HG02981 (cell line): ENCODE results near the gene NES.
A peak's percentile ranks its signal among the peaks of the same experiment; 100 is the strongest.
"Not testable (repeated sequence)": the region's sequence is repeated elsewhere in the genome, so short reads cannot be mapped to it uniquely, and the experiment has no call there.

Experiments
- ATAC-seq: cut with Tn5 transposase; IDR thresholded peaks from one replicate; pipeline ENCODE4 v1.9.1; 2021; ENCODE audit warnings: mild to moderate bottlenecking, moderate library complexity; ENCODE audit not compliant: unreplicated experiment

NES gene

DNA sequence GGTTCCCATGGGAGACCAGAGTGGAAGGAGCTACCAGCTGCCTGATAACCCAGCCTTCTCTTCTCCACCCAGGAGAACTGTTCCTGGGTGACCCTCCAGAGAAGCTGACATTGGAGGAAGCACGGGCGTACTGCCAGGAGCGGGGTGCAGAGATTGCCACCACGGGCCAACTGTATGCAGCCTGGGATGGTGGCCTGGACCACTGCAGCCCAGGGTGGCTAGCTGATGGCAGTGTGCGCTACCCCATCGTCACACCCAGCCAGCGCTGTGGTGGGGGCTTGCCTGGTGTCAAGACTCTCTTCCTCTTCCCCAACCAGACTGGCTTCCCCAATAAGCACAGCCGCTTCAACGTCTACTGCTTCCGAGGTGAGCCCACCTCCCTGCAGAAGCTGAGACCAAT is 28.7 kb downstream of the NES start:
- ATAC-seq = no peak

DNA sequence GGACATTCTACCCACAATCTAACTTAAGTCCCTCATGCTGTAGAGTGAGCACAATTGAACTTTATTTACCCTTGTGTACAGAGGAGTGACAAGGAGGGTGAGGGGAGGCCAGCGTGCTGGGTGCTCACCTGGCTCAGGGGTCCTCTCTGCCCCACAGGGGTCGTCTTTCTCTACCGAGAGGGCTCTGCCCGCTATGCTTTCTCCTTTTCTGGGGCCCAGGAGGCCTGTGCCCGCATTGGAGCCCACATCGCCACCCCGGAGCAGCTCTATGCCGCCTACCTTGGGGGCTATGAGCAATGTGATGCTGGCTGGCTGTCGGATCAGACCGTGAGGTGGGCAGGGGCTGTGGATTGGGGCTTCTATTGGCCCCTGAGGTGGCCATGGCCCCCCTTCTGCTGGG is 29.9 kb downstream of the NES start:
- no peak for ATAC-seq

DNA sequence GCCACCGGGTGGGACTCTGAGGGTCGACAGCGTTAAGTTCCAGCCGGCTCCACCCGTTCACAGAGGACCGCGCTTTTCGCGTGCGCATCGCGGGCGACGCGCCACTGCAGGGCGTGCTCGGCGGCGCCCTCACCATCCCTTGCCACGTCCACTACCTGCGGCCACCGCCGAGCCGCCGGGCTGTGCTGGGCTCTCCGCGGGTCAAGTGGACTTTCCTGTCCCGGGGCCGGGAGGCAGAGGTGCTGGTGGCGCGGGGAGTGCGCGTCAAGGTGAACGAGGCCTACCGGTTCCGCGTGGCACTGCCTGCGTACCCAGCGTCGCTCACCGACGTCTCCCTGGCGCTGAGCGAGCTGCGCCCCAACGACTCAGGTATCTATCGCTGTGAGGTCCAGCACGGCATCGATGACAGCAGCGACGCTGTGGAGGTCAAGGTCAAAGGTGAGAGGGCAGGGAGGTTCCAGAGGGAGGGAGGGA is 30.4 kb downstream of the NES start:
- ATAC-seq = no peak

DNA sequence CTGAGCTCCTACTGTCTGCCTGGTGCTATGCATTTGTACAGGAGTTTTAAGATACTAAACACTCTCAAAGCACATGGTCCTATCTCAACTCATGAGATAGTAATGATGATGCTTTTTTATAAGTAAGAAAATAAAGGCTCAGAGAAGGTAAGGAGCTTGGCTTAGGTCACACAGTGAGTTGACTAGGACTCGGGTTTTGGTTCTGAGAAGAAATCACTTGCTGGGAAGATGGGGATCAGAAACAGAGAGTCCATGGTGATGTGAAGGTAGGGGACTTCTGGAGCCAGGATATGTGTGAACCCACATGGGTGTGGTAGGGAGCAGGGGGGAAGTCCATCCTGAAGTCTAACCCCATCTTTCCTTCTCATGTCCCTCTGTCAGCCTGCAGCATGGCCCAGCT is 31.5 kb downstream of the NES start:
- no peak for ATAC-seq

DNA sequence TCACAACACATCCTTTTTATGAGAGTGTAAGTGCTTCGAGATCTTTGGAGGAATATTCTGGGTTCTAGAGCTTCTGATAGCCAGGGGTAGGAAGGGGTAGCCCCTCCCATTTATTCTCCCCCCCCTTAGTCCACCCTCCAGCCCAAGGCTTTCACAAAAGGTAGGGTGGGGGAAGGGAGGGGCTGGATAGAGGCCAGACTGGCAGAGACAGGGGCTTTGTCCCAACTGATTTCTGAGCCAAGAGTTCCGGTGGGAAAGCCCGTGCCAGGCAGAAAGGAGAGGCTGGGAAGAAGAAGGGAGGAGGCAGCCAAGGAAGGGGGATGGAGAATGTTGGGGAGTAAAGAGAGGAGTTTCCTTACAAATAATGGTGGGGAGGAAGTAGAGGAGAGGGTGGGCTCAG is 32.2 kb downstream of the NES start:
- no peak for ATAC-seq

DNA sequence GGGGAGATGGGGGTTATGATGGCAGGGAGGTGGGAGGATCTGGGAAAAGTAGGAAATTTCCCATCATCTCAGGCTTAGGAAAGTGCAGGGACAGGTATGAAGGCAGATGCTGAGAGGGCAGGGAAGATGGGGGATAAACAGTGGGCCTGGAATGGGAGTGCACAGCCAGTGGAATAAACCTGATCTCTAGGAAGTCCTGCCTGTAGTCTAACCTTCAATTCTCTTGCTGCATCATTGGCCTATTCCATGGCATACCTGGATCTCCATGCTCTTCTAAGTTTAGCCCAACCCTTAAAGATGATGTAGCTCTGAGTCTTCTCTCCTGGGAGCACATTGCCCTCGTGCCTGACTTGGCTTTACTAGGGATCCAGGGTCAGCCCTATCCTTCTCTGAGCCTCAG is 32.6 kb downstream of the NES start:
- no peak for ATAC-seq

DNA sequence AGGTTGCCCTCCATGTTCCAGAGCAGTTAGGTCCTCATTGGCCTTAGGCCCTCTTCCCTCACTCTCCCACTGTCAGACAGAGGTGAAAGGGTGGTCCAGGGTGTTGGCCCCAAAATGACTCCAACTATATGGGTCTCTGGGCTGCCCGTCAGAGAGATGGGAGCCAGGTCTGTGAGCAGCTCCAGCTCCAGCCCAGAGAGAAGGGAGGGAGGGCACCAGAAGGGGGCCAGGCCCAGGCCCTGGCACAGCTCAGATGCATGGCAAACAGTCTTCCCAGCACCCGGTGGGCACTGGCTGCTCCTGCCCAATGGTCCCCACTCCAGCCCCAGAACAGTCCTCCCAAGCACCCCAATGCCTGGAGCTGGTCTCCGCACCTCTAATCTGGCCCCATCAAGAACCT is 33.1 kb downstream of the NES start:
- ATAC-seq = no peak

DNA sequence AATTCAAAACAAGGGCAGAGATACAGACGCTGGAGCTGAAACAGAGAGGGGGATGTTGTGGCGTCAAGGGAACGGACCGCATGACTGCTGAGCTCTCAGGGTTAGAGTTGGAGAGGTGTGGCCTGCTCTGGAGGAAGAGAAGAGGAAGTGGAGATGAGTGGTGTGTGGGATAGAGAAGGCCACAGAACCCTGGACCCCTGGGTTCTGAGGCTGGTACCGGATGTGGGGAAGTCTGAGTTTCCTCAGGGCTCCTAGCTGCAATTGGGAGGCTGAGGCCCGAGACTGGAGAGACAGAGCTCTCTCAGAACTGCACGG is 33.5 kb downstream of the NES start:
- peak; percentile 49 for ATAC-seq

DNA sequence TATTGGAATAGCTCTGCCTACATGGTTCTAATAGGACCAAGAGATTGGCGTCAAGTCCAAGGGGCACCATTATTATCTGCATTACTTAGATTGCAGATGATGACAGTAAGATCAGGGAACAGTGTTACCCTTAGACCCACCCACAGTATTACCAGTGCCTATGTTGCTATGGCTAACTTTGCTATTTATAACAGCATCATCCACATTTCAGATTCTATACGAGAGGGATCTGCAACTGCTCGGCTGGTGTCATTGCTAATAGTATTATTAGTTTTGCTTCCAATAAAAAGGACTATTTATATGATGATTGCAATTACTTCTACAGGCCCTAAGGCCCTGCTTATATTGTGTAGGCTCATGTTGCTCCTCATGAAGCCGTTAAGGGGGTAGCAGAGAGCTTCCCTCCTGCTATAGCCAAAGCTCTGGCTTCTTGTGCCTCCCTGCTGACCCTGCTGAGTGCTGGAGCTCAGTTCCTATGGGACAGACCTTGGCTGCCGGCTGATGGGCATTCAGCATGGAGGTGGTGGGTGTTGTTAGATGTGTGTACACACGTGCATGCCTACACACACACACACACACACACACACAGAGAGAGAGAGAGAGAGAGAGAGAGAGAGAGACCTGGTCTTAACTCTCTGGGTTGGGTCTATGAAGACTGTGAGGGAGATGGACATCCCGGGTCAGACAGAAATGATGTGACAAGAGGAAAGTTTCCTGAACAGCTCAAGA is 34.0 kb downstream of the NES start:
- no peak for ATAC-seq

DNA sequence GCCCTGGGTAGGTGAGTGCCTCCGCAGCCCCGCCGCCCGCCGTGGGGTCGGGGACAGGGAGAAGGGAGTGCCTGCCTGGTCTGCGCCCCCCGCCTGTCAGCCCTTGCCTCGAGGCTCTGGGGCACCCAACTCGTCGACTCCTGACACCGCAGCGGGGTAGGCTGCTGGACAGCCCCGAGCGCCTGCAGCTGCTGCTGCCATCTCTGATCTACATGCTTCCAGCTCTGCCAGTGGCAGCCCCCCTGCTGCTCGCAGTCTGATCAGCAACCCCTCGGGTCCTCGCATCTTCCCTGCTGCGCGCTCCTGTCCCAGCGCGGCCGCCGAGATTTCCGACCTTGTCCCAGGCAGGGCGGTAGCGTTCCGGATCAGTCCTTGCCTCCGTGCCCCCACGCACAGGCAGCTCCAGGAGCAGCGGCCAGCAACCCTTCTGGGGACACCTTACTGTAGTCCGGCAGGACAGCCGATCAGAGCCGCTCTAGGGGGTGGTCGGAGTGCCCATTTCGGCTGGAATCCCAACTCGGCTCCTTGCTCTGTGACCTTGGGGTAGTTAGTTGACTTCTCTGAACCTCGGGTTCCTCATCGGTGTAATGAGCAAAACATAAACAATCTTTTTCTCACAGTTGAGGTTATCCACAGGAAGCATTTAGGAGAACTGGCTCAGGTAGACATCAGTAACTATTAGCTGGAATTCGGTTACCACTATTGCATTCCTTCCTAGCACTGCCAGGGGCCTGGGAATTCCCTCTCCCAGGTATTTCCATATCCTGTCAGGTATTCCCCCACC is 34.8 kb downstream of the NES start:
- no peak for ATAC-seq

DNA sequence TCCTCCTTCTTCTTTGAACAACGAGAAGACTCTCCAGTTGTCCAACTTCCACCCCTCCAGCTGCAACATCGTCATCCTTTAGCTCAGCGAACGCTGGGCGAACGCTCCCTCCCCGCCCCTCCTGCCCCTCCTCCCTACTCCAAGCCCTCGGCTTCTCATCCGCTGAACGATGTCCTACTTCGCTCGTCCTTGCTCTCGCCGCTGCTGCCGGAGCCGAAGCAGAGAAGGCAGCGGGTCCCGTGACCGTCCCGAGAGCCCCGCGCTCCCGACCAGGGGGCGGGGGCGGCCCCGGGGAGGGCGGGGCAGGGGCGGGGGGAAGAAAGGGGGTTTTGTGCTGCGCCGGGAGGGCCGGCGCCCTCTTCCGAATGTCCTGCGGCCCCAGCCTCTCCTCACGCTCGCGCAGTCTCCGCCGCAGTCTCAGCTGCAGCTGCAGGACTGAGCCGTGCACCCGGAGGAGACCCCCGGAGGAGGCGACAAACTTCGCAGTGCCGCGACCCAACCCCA is 35.4 kb downstream of the NES start, which contains the start of gene BCAN:
BCAN (plus strand) TSS at position 357 of the 504 bp plus-strand sequence. CDS start 3,938 bp downstream, outside the sequence.
- ATAC-seq = no peak

DNA sequence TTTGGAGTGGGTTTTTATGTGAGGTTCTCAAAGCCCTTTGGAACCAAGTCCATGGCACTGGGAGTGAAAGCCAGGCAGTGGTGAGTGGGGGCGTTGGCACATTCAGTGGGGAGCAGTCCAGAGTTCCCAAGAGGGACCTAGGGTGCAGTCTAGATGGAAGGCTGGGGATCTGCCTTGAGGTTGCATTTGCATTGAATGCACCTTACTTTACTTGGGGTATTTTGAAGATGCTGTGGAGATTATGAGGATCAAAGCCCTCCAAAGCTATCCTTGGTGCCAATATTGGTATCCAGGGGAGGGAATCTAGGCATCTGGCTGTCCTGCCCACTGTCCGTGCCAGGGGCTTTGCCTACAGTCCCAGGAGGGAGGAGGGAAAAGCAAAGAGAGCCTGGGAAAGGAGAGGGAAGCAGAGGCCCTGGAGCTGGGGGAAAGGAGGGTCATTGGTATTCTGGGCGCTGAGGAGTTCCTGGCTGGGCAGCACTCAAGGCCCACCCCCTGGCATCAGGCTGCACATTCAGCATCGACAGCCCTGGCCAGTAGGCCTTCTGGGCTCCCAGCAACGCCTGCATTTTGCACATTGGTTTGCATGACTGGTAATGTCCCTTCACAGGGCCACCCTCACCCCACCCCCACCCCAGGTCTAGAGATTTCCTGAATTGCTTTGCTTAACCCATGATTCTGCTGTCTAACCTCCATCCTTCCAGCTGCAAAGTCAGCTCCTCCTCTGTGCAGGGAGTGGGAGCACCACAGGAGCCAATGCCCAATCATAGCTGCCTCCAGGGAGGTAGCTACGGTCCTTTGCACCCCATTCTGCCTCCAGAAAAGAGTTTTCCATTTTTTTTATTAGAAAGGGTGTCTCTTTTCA is 36.1 kb downstream of the NES start:
- no peak for ATAC-seq

DNA sequence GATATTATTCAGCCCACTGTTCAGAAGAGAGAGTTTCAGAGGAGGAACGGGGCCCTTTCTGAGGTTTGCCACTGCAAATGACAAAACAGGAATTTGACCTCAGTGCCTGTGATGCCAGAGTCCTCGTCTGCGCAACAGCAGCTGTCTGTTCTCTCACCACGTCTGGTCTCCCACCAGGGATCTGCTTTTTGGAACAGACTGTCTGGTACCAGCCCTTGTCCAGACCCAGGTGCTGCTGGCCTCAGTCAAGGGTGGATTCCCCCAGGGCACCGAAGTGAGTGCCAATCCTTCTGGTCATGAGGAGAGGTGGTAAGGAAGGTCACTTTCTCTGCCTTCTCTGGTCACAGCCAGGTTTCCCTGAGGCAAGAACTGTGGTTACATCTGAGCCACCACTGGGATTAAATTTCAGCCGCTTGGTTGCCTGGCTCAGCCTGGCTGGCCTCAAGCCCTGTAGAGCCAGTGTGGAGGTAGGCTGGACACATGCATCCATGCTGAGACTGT is 37.6 kb downstream of the NES start:
- ATAC-seq = no peak

DNA sequence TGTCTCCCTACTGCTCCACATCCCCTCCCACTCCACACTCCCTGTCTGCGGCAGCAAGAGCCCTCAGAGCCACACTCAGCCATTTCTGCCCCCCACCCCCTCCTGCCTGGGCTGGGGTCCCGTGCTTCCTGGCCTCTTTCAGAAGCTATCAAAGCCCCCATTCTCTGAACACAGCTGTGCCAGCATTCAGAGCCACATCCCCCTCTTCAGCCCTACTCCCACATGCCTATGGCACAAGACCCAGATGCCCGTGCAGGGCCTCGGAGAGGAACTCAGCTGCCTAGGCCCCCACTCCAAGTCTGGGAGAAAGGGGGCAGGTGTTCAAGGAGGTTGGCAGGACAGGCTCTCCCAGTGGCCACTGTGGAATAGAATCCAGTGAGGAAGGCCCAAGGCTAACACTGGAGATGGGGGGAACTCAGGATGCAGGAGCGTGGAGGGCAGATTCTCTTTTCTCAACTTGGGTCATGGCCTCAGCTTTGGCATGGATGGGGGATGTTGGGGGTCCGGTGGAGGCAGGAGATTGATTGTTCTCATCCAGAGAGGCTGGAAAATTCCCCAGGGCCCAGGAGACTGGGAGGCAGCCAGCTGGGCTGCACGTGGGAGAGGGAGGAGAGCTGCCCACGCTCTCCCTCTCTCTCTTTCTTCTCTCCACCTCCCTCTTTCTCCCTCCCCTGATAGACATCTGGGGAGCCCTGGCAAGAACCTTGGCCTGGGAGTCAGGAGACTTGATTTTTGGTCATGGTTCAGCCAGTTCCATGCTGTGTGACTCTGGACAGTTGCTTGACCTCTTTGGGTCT is 38.8 kb downstream of the NES start:
- ATAC-seq = no peak

DNA sequence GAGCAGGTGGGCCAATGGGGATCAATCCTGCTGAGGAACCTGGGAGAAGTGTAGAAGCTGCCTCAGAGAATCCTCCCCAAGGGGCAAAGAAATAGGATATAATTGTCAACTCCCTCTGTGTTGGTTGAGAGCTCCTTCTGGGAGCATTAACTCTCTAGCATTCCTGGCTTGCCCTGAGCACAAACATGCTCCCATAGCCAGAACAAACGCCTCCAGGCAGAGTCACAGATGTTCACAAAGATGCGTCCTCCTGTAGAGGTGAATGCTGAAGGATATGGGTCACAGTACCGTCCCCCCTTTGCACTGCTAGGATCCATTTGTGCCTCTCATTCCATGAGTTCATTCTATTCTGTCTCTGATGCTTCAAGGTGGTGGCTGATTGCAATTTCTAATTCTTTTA is 44.9 kb downstream of the NES start:
- ATAC-seq = no peak

DNA sequence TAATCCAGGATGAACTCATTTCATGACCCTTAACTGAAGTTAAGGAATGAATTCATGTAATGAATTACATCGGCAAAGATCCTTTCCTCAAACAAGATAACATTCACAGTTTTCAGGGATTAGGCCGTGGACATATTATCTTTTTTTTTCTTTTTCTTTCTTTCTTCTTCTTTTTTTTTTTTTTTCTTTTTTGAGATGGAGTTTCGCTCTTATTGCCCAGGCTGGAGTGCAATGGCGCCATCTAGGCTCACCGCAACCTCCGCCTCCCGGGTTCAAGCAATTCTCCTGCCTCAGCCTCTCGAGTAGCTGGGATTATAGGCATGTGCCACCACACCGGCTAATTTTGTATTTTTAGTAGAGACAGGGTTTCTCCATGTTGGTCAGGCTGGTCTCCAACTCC is 46.1 kb downstream of the NES start:
- not testable (repeated sequence) for ATAC-seq

DNA sequence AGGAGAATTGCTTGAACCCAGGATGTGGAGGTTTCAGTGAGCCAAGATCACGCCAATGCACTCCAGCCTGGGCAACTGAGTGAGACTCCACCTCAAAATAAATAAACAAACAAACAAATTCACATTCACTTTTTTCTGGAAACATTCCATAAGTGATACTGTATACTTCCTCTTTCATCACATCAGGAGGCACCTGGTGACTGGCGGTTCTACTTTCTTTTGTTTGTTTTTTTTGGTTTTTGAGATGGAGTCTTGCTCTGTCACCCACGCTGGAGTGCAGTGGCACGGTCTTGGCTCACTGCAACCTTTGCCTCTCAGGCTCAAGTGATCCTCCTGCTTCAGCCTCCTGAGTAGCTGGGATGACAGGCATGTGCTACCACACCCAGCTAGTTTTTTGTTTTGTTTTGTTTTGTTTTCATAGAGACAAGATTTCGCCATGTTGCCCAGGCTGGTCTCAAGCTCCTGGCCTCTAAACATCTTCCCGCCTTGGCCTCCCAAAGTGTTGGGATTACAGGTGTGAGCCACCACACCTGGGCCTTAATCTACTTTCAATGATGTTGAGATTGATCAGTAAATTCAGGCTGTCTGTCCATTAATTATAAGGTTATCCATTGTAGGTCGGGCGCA is 47.3 kb downstream of the NES start:
- ATAC-seq = no peak

DNA sequence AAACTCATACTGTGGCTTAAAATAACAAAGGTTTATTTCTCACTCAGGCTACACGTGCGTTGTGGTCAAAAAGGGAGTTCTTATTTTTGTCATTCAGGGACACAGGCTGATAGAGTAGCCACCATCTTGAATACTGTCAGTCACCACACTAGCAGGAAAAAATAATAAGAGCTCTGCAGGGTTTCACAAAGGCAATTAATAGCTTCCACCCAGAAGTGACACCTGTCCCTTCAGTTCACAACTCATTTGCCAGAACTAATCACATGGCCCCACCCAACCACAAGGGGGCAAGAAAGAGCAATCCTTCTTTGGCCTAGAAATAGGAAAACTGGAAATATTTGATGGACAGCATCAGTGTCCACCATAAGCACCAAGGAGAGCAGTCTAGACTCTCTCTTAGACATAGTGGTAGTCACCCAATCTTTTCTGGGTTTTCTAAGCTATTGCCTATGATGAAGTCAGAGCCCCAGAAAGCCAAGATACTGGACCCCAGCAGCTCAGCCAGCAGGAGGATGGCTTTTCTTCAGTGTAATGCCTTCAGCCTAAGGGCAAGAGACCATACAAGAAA is 49.8 kb downstream of the NES start:
- no peak for ATAC-seq

DNA sequence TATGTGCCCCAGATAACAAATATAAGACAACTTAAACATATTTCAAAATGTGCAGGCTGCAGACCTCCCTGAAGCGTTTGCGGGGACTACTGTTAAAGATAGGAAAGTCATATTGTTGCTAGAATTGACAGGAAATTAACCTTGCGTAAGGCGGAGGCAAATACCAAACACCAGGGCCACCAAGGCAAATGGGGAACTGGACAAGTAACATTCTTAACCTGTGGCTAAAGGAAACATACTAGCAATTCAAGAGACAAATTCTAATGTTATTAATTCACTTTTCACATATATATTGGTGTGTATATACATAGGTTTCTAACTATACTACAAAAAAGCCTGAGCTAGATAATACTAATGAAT is 51.1 kb downstream of the NES start:
- ATAC-seq = no peak
